ENCODE measurements around the gene SENP1. TPM values are rescaled to one million over a fixed set of nuclear protein-coding genes. Genes with fewer than 3 reads are reported as not detected.

SENP1 gene
- total RNA-seq, 4 donors from 2014 or later, result 11.0 to 37.1 (median 16.9) TPM

DNA sequence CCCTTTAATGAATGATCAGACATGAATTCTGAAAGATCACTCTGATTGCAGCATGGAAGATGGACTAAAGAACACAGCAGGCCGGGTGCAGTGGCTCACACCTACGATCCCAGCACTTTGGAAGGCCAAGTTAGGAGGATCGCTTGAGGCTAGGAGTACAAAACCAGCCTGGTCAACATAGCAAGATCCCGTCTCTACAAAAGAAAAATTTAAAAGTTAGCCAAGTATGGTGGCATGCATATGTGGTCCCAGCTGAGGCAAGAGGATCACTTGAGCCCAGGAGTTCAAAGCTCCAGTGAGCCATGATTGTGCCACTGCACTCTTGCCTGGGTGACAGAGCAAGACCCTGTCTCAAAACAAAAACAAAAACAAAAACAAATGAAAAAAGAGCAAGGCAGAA lies 35.1 kb downstream of the SENP1 start:
- peaks cover 0 to 64% (median 0%) of the 10 kb centered on the region in 3 donors for H3K36me3 ChIP-seq
- DNase-seq, result no peak
- H3K9me3 ChIP-seq, result no peaks in the 10 kb centered on the region
- no peak overlapping the region for H3K4me3 ChIP-seq
- H3K27ac ChIP-seq, result no peak overlapping the region
- no peaks in the 10 kb centered on the region for H3K27me3 ChIP-seq
- H3K4me1 ChIP-seq, result no peaks in the 10 kb centered on the region
- TF ChIP-seq POLR2A (IDR thresholded peaks at IDR 0.05), result no peak
- TF ChIP-seq, protein P1, sequence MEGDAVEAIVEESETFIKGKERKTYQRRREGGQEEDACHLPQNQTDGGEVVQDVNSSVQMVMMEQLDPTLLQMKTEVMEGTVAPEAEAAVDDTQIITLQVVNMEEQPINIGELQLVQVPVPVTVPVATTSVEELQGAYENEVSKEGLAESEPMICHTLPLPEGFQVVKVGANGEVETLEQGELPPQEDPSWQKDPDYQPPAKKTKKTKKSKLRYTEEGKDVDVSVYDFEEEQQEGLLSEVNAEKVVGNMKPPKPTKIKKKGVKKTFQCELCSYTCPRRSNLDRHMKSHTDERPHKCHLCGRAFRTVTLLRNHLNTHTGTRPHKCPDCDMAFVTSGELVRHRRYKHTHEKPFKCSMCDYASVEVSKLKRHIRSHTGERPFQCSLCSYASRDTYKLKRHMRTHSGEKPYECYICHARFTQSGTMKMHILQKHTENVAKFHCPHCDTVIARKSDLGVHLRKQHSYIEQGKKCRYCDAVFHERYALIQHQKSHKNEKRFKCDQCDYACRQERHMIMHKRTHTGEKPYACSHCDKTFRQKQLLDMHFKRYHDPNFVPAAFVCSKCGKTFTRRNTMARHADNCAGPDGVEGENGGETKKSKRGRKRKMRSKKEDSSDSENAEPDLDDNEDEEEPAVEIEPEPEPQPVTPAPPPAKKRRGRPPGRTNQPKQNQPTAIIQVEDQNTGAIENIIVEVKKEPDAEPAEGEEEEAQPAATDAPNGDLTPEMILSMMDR (IDR thresholded peaks at IDR 0.05), result no peak

DNA sequence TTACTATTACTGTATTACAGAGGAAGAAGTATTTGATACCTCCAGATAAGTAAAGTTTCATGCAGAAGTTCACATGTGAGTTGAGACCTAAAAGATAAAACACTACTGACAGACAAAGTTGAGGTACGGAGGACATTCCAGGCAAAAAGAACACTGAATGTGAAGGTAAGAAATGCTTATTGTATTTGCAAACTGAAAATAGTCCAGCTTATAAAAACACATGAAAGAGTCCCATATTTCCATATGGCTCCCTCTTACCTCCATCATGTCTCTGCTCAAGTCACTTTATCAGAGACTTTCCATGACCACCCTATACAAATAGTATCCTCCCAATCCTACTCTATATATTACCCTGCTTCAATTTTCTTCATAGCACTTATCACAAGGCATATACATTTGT lies 35.8 kb downstream of the SENP1 start:
- H3K9me3 ChIP-seq, result no peaks in the 10 kb centered on the region
- no peaks in the 10 kb centered on the region for H3K27me3 ChIP-seq
- no peak overlapping the region for H3K27ac ChIP-seq
- no peak for TF ChIP-seq POLR2A (IDR thresholded peaks at IDR 0.05)
- TF ChIP-seq, protein P1 (IDR thresholded peaks at IDR 0.05), result no peak
- H3K4me1 ChIP-seq, result no peaks in the 10 kb centered on the region
- H3K4me3 ChIP-seq, result no peak overlapping the region
- H3K36me3 ChIP-seq, result peaks cover 0 to 70% (median 0%) of the 10 kb centered on the region in 3 donors
- DNase-seq, result no peak

DNA sequence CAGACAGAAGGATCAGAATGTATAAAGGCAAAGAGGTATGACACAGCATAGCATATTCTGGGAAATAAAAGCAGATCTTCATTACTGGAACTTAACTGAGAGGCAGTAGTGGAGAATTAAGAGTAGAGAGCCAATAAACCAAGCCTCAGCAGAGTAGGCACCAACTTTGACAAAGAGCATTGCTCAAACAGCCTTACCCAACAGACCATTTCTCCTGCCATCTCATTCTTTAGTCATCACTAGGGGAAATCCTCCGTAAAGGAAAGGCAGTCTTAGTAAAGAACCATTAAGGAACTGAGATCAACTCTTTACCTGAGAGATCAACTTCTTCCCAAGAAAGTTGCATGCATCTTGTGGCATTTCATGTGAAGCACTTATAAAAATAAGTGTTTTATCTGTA lies 36.6 kb downstream of the SENP1 start:
- no peak for DNase-seq
- Histone ChIP-seq H3K9me3 (no peaks in the 10 kb centered on the region), H3K27ac (no peak overlapping the region), H3K36me3 (peaks cover 0 to 70% (median 0%) of the 10 kb centered on the region in 3 donors), H3K4me3 (no peak overlapping the region), H3K27me3 (no peaks in the 10 kb centered on the region), H3K4me1 (no peaks in the 10 kb centered on the region)
- no peak for TF ChIP-seq POLR2A (IDR thresholded peaks at IDR 0.05)
- TF ChIP-seq, protein P1 (IDR thresholded peaks at IDR 0.05), result no peak

DNA sequence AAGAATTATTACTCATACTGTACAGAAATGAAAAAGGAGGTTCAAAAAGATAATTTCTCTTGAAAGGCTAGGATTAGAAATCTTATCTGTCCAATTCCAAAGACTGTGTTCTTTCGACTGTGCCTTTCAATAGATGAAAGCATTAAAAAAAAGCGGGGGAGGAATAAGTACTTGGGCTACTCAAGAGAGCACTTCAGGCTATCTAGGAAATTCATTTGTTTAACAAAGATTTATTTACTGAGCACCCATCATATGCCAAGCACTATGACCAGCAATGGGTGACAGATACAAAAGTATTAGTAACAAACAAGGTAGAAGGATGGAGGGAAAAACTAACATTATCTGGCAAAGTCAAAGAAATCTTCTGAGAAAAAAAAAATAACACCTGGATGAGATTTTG lies 37.4 kb downstream of the SENP1 start:
- peaks cover 0 to 70% (median 0%) of the 10 kb centered on the region in 3 donors for H3K36me3 ChIP-seq
- H3K27ac ChIP-seq, result no peak overlapping the region
- DNase-seq, result no peak
- H3K9me3 ChIP-seq, result no peaks in the 10 kb centered on the region
- no peaks in the 10 kb centered on the region for H3K27me3 ChIP-seq
- H3K4me3 ChIP-seq, result no peak overlapping the region
- TF ChIP-seq POLR2A (IDR thresholded peaks at IDR 0.05), result no peak
- TF ChIP-seq, protein P1 (IDR thresholded peaks at IDR 0.05), result no peak
- H3K4me1 ChIP-seq, result no peaks in the 10 kb centered on the region

DNA sequence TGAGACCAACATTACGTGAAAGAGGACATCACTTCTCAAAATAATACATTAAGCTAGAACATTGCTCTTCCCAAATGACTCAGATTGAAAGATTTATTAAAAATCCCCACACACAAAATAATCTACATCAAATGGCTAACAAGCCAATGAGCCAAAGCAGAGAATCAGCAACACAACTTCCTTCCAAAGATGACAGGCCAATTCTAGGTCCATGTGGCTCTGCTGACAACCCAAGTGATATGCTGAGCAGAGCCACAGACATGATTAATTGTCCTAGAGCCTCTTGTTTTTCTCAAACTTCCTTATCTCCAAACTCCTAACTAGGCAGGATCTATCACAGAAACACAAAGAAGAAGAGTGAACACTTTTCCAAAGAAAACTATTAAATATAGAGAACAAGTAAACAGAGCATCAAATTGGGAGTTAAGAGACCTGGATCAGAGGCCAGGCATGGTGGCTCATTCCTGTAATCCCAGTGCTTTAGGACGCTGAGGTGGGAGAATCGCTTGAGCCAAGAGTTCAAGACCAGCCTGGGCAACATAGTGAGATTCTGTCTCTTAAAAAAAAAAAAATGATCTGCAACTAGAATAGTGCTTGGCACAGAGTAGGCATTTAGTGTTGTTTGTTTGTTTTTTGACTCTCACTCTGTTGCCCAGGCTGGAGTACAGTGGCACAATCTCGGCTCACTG lies 38.5 kb downstream of the SENP1 start:
- Histone ChIP-seq H3K27ac (no peak overlapping the region), H3K9me3 (no peaks in the 10 kb centered on the region), H3K4me3 (no peak overlapping the region), H3K4me1 (no peaks in the 10 kb centered on the region), H3K27me3 (no peaks in the 10 kb centered on the region), H3K36me3 (peaks cover 0 to 72% (median 0%) of the 10 kb centered on the region in 3 donors)
- TF ChIP-seq, protein P1 (IDR thresholded peaks at IDR 0.05), result no peak
- TF ChIP-seq POLR2A (IDR thresholded peaks at IDR 0.05), result no peak
- DNase-seq, result no peak

All from Peyer's patch (tissue), 4 donors.